Endothelial cell of umbilical vein (primary cell): ENCODE results near the gene PTPRE. TPM values are rescaled to one million over a fixed set of nuclear protein-coding genes. Genes with fewer than 3 reads are reported as not detected.

Source experiments
- BruUV-seq: library from RNA; stranded (reverse); fragments of 400-500 nt; replicated peaks from 2 replicates; lab custom pipeline; 2021; lab: Mats Ljungman, UMichigan
- CTCF ChIA-PET: fragments of 300-600, 350-600 bp; sonication (Branson Sonifier 250); formaldehyde crosslinking; loops from one replicate; lab custom pipeline; 2021; ENCODE audit warnings: antibody characterized with exemption, inconsistent platforms; lab: Charles Lee
- POLR2A ChIA-PET: fragments of 300-600, 350-600 bp; sonication (Branson Sonifier 250); formaldehyde crosslinking; loops from one replicate; lab custom pipeline; 2021; ENCODE audit warnings: antibody characterized with exemption, inconsistent platforms; lab: Charles Lee
- DNase-seq: peaks from one replicate; pipeline ENCODE4 v3.0.0-alpha.2; 2011; ENCODE audit warnings: low read depth, low spot score
- FAIRE-seq: peaks from 2 replicates; lab custom pipeline; 2011; peaks lifted over from hg19 to GRCh38; lab: Jason Lieb, UNC
- H2AFZ ChIP-seq: 2 replicates; pipeline ENCODE4 v1.6.0; 2012; ENCODE audit warnings: low read depth, low read length, control low read depth, inconsistent platforms
- H3K27ac ChIP-seq: 2 replicates; pipeline ENCODE4 v1.5.1; 2011; ENCODE audit warnings: low read depth, mild to moderate bottlenecking, control low read depth, low read length, moderate library complexity; ENCODE audit not compliant: insufficient read depth
- H3K27me3 ChIP-seq, 2 experiments: 2 replicates each; pipeline versions ENCODE4 v1.6.0 to v1.6.1; 2011; ENCODE audit warnings: low read length in 2 of 2, mixed read lengths in 1 of 2; ENCODE audit not compliant: control insufficient read depth in 2 of 2, insufficient read depth in 2 of 2
- H3K36me3 ChIP-seq, 2 experiments: 2 replicates in 1 of 2; 3 replicates in 1 of 2; pipeline ENCODE4 v1.5.1; 2011; ENCODE audit warnings: low read length in 2 of 2, mild to moderate bottlenecking in 1 of 2, moderate library complexity in 1 of 2; ENCODE audit not compliant: control insufficient read depth in 2 of 2, insufficient read depth in 2 of 2; ENCODE audit errors: extremely low read depth in 1 of 2
- H3K4me1 ChIP-seq: 3 replicates; pipeline ENCODE4 v1.5.1; 2011; ENCODE audit warnings: mild to moderate bottlenecking, low read length; ENCODE audit not compliant: control insufficient read depth, insufficient read depth; ENCODE audit errors: extremely low read depth
- H3K4me2 ChIP-seq: 2 replicates; pipeline ENCODE4 v1.6.1; 2011; ENCODE audit warnings: low read length, control low read depth, mixed read lengths; ENCODE audit not compliant: insufficient read depth
- H3K4me3 ChIP-seq, 3 experiments: fragments of 200-600 bp in 1 of 3; sonication (generic), shearing (Covaris generic) in 1 of 3; replicated peaks in 1 of 3; 2 replicates each; pipeline ENCODE4 v1.5.1; 2011 to 2016; ENCODE audit warnings: control low read depth in 3 of 3, low read length in 3 of 3, mild to moderate bottlenecking in 2 of 3, inconsistent platforms in 1 of 3, low read depth in 1 of 3, moderate library complexity in 1 of 3; ENCODE audit not compliant: insufficient read depth in 1 of 3
- H3K79me2 ChIP-seq: 2 replicates; pipeline ENCODE4 v1.6.0; 2012; ENCODE audit warnings: low read length, inconsistent platforms; ENCODE audit not compliant: control insufficient read depth, insufficient read depth
- H3K9ac ChIP-seq: replicated peaks from 2 replicates; pipeline ENCODE3; 2011; ENCODE audit warnings: low read length, control low read depth; ENCODE audit not compliant: insufficient read depth; ENCODE audit errors: extremely low read depth
- H3K9me1 ChIP-seq: replicated peaks from 3 replicates; pipeline ENCODE4 v1.6.0; 2011; ENCODE audit warnings: mild to moderate bottlenecking, low read length; ENCODE audit not compliant: control insufficient read depth, insufficient read depth; ENCODE audit errors: extremely low read depth
- H3K9me3 ChIP-seq: replicated peaks from 2 replicates; pipeline ENCODE4 v1.5.1; 2012; ENCODE audit warnings: low read length, inconsistent platforms; ENCODE audit not compliant: control insufficient read depth, insufficient read depth
- H4K20me1 ChIP-seq: replicated peaks from 2 replicates; pipeline ENCODE3; 2011; ENCODE audit warnings: mild to moderate bottlenecking, low read length; ENCODE audit not compliant: control insufficient read depth, insufficient read depth; ENCODE audit errors: extremely low read depth
- CTCF ChIP-seq, 2 donors: IDR thresholded peaks; 1 replicate in 1 of 2; 2 replicates in 1 of 2; pipeline ENCODE4 v1.5.1; 2011; ENCODE audit warnings: low read length in 2 of 2, mild to moderate bottlenecking in 2 of 2, moderate library complexity in 2 of 2, control low read depth in 1 of 2, inconsistent platforms in 1 of 2, low read depth in 1 of 2; ENCODE audit not compliant: insufficient read depth in 1 of 2; ENCODE audit errors: extremely low read depth in 1 of 2
- FOS ChIP-seq: IDR thresholded peaks from 2 replicates; pipeline ENCODE4 v1.6.1; 2011; ENCODE audit warnings: mild to moderate bottlenecking, low read length, moderate library complexity, borderline replicate concordance; ENCODE audit not compliant: insufficient read depth
- JUN ChIP-seq: IDR thresholded peaks from 2 replicates; pipeline ENCODE4 v1.6.1; 2011; ENCODE audit warnings: borderline replicate concordance, low read depth; ENCODE audit not compliant: insufficient read length, insufficient read depth
- POLR2AphosphoS5 ChIP-seq: IDR thresholded peaks from 2 replicates; pipeline ENCODE4 v1.6.1; 2012; ENCODE audit warnings: low read depth, mild to moderate bottlenecking, control low read depth, low read length, moderate library complexity; ENCODE audit not compliant: insufficient read depth
- dilution Hi-C: fragments of 300-500 bp; cut with MboI; formaldehyde crosslinking; loops from one replicate; pipeline ENCODE4 v1.15.0; 2019; ENCODE audit warnings: low sequenced_read_pairs; ENCODE audit not compliant: extremely low pct_ligation_motif_present
- intact Hi-C: fragments of 100-400 bp; cut with micrococcal nuclease; formaldehyde crosslinking; loops from one replicate; pipeline ENCODE4 v1.10.0; 2022
- polyA plus RNA-seq, 4 experiments: library from polyadenylated mRNA; depleted of rRNA in 3 of 4; stranded (reverse) in 3 of 4; unstranded in 1 of 4; fragments of >200 nt; gene quantifications; 2 replicates each; pipeline versions ENCODE4 v1.2.1 to v1.2.3, GENCODE V29; 2011 to 2012; ENCODE audit warnings: missing spikeins in 1 of 4
- total RNA-seq: library from RNA; stranded (reverse); gene quantifications from 2 replicates; pipeline ENCODE4 v1.2.3, GENCODE V29; 2021

PTPRE gene
- total and polyA plus RNA-seq, 2 donors (not counting 3 experiments of a cell fraction or from before 2014, with no cell fraction given) = 37.3 to 116 TPM

- no peak overlapping the region for H2AFZ ChIP-seq
- H3K4me2 ChIP-seq = no peak overlapping the region
- POLR2A ChIA-PET = no interaction called here
- dilution Hi-C loops (no loop called here), intact Hi-C loops (no loop called here)
- DNase-seq = peak; percentile 24
- H3K9me3 ChIP-seq = no peaks in the 10 kb centered on the region
- FAIRE-seq = peak; percentile 40
- BruUV-seq = no TSS peak
- H3K79me2 ChIP-seq = no peaks in the 10 kb centered on the region
- no peak overlapping the region for H3K4me3 ChIP-seq
- CTCF ChIA-PET = interaction anchor here (1.0 to 1.4 kb wide), 4 partner anchors 9 to 371 kb away, joined by 3 to 6 read pairs (median 4); no protein-coding TSS in a partner anchor
- no peaks in the 10 kb centered on the region for H3K9me1 ChIP-seq
- no peak overlapping the region for H3K9ac ChIP-seq
- H4K20me1 ChIP-seq = no peaks in the 10 kb centered on the region
- H3K27ac ChIP-seq = no peak overlapping the region
- H3K4me1 ChIP-seq = no peaks in the 10 kb centered on the region
- H3K36me3 ChIP-seq = peaks cover 6 to 10% of the 10 kb centered on the region in 2 experiments
- no peak for TF ChIP-seq FOS
- TF ChIP-seq JUN = no peak
- TF ChIP-seq CTCF (IDR thresholded peaks at IDR 0.05; ENCODE audit: extremely low read depth in 1 of 2, insufficient read depth in 1 of 2, low read depth in 1 of 2, low read length in 2 of 2) = no peak
- peak; percentile 22 for TF ChIP-seq POLR2AphosphoS5
- H3K27me3 ChIP-seq = no peaks in the 10 kb centered on the region
Measured at GRCh38 chr10:128087146-128087883, 180.4 kb downstream of the PTPRE start.
